ENCODE measurements around the gene AHCYL2. TPM values are rescaled to one million over a fixed set of nuclear protein-coding genes. Genes with fewer than 3 reads are reported as not detected.
A peak's percentile ranks its signal among the peaks of the same experiment; 100 is the strongest.

AHCYL2 gene
- total RNA-seq (10 to 100 TPM; 12.6 to 25.8 (median 17.2) TPM), polyA plus RNA-seq (10 to 100 TPM in 1 of 2 donors, 1 to 10 TPM in 1; 8.7 to 19.3 TPM)
- long read RNA-seq, donor 1, result 0 reads
- long read RNA-seq, donor 2, full-length matches to known transcripts, result 1 of 1 reads
- long read RNA-seq, donor 2, partial matches to known transcripts, result 0 of 1 reads
- long read RNA-seq, donor 2, other reads (novel, unspliced or antisense), result 0 of 1 reads
- long read RNA-seq, donor 3, full-length matches to known transcripts, result 20 of 30 reads
- long read RNA-seq, donor 3, partial matches to known transcripts, result 4 of 30 reads
- long read RNA-seq, donor 3, other reads (novel, unspliced or antisense), result 6 of 30 reads

GRCh38 chr7:129224251-129225205, at the start of gene AHCYL2:
Gene AHCYL2 (plus strand): TSS chr7:129225030.
- 0 to 1% (median 1%) methylated on average over 52 to 63 of the region's 63 CpGs for WGBS, 3 donors
- H3K27me3 ChIP-seq, result no peaks in the 10 kb centered on the region
- intact Hi-C loops (cut with DNase I), result loop anchor here in 1 of 4 donors (10.0 kb wide), 1 partner anchor 70 kb away; no protein-coding TSS in a partner anchor
- TF ChIP-seq CTCF (IDR thresholded peaks at IDR 0.05), result no peak
- TF ChIP-seq EP300 (IDR thresholded peaks at IDR 0.05), result no peak
- peak; percentile 8 for TF ChIP-seq POLR2A (IDR thresholded peaks at IDR 0.05)
- no peaks in the 10 kb centered on the region for H3K9me3 ChIP-seq
- peak within 1 kb of the TSS; percentile 63 for H3K4me3 ChIP-seq
- peak within 1 kb of the TSS; percentile 77 to 88 for H3K27ac ChIP-seq
- no peaks in the 10 kb centered on the region for H3K36me3 ChIP-seq
- H3K4me1 ChIP-seq (ENCODE audit: insufficient read depth), result peaks cover 4% of the 10 kb centered on the region
- peak; percentile 97 to 99 (median 97) for DNase-seq

GRCh38 chr7:129176916-129177710, 47.7 kb upstream of the AHCYL2 start:
- Histone ChIP-seq H3K27ac (no peak overlapping the region), H3K36me3 (no peaks in the 10 kb centered on the region), H3K27me3 (no peaks in the 10 kb centered on the region), H3K4me1 (ENCODE audit: insufficient read depth) (no peaks in the 10 kb centered on the region), H3K4me3 (no peak overlapping the region), H3K9me3 (no peaks in the 10 kb centered on the region)
- intact Hi-C loops (cut with DNase I), result no loop called here
- whole genome bisulfite sequencing, 3 donors, result 43 to 59% (median 48%) methylated on average over 11 of the region's 11 CpGs
- no peak for TF ChIP-seq EP300 (IDR thresholded peaks at IDR 0.05)
- TF ChIP-seq CTCF (IDR thresholded peaks at IDR 0.05), result no peak
- no peak for TF ChIP-seq POLR2A (IDR thresholded peaks at IDR 0.05)
- no peak for DNase-seq

- Histone ChIP-seq H3K36me3 (no peaks in the 10 kb centered on the region), H3K27ac (no peak overlapping the region), H3K27me3 (no peaks in the 10 kb centered on the region), H3K4me3 (no peak overlapping the region), H3K9me3 (no peaks in the 10 kb centered on the region), H3K4me1 (ENCODE audit: insufficient read depth) (peaks cover 1% of the 10 kb centered on the region)
- WGBS, 3 donors, result 76 to 80% (median 78%) methylated on average over 6 of the region's 6 CpGs
- no peak for DNase-seq
- TF ChIP-seq CTCF (IDR thresholded peaks at IDR 0.05), result no peak
- TF ChIP-seq EP300 (IDR thresholded peaks at IDR 0.05), result no peak
- TF ChIP-seq POLR2A (IDR thresholded peaks at IDR 0.05), result no peak
- intact Hi-C loops (cut with DNase I), result no loop called here
Measured at GRCh38 chr7:129184981-129185670, 39.7 kb upstream of the AHCYL2 start.

All from ovary (tissue), 10 donors.